CD4-positive, alpha-beta T cell (primary cell): ENCODE data around the gene PNKD. TPM values are rescaled to one million over a fixed set of nuclear protein-coding genes. Genes with fewer than 3 reads are reported as not detected.
A peak's percentile ranks its signal among the peaks of the same experiment; 100 is the strongest.

Source experiments
- ATAC-seq: fragments of 200-7000 bp; cut with Tn5 transposase; one replicate; pipeline ENCODE4 v1.10.0; 2022; ENCODE audit warnings: mild to moderate bottlenecking; ENCODE audit not compliant: poor library complexity
- CTCF ChIA-PET: fragments of 350-600 bp; sonication (Branson Sonifier 250); formaldehyde crosslinking; loops from one replicate; lab custom pipeline; 2021; ENCODE audit warnings: antibody characterized with exemption, inconsistent platforms; lab: Charles Lee
- POLR2A ChIA-PET: fragments of 350-600 bp; sonication (Branson Sonifier 250); formaldehyde crosslinking; loops from one replicate; lab custom pipeline; 2021; ENCODE audit warnings: antibody characterized with exemption, inconsistent platforms; lab: Charles Lee
- DNase-seq, 14 experiments: peaks; one replicate each; pipeline ENCODE4 v3.0.0-alpha.2; 2013 to 2020; ENCODE audit warnings: mixed read lengths in 2 of 14
- H3K27ac ChIP-seq, 2 donors: one replicate each; pipeline versions ENCODE4 v1.5.1 to v1.7.0; 2013; ENCODE audit warnings: low read length in 2 of 2, low read depth in 1 of 2, mild to moderate bottlenecking in 1 of 2
- H3K27me3 ChIP-seq, 2 experiments: 1 replicate in 1 of 2; 2 replicates in 1 of 2; pipeline versions ENCODE4 v1.6.1 to v1.7.0; 2013; ENCODE audit warnings: low read length in 2 of 2, control low read depth in 1 of 2, mild to moderate bottlenecking in 1 of 2, moderate library complexity in 1 of 2; ENCODE audit not compliant: insufficient read depth in 2 of 2, control insufficient read depth in 1 of 2
- H3K36me3 ChIP-seq: one replicate; pipeline ENCODE4 v1.6.1; 2013; ENCODE audit warnings: low read length, control low read depth; ENCODE audit not compliant: insufficient read depth
- H3K4me1 ChIP-seq: one replicate; pipeline ENCODE4 v1.6.1; 2013; ENCODE audit warnings: low read length, control low read depth; ENCODE audit not compliant: insufficient read depth
- H3K4me3 ChIP-seq: one replicate; pipeline ENCODE4 v1.5.1; 2013; ENCODE audit warnings: mild to moderate bottlenecking, low read length, moderate library complexity
- H3K9me3 ChIP-seq, 2 experiments: 1 replicate in 1 of 2; 2 replicates in 1 of 2; pipeline versions ENCODE4 v1.6.1 to v1.7.0; 2013; ENCODE audit warnings: low read length in 2 of 2, mild to moderate bottlenecking in 2 of 2, control low read depth in 1 of 2, moderate library complexity in 1 of 2; ENCODE audit not compliant: control insufficient read depth in 1 of 2, insufficient read depth in 1 of 2
- H3K27ac Mint-ChIP-seq: one replicate; pipeline ENCODE4 v1.8.0; 2020; ENCODE audit warnings: mixed read lengths
- H3K27me3 Mint-ChIP-seq: one replicate; pipeline ENCODE4 v1.8.0; 2021; ENCODE audit warnings: mixed read lengths
- H3K36me3 Mint-ChIP-seq: one replicate; pipeline ENCODE4 v1.8.0; 2021; ENCODE audit warnings: low read depth, mixed read lengths
- H3K4me1 Mint-ChIP-seq: one replicate; pipeline ENCODE4 v1.8.0; 2021; ENCODE audit warnings: low read depth, mixed read lengths
- H3K4me3 Mint-ChIP-seq: one replicate; pipeline ENCODE4 v1.8.0; 2020; ENCODE audit warnings: mild to moderate bottlenecking, mixed read lengths
- H3K9me3 Mint-ChIP-seq: one replicate; pipeline ENCODE4 v1.8.0; 2020; ENCODE audit warnings: mixed read lengths
- CTCF ChIP-seq: fragments of 200-600 bp; IDR thresholded peaks from one replicate; pipeline ENCODE4 v1.8.0; 2022; ENCODE audit warnings: antibody characterized with exemption, mild to moderate bottlenecking
- intact Hi-C, 2 experiments: fragments of 100-400 bp; cut with DNase I in 1 of 2; cut with micrococcal nuclease in 1 of 2; formaldehyde crosslinking; loops; one replicate each; pipeline versions ENCODE4 v1.15.1 to v1.9.0; 2023 to 2025; cut with DNase I, micrococcal nuclease
- polyA plus RNA-seq, 2 donors: library from polyadenylated mRNA; unstranded; fragments of 120-200 nt; gene quantifications; one replicate each; pipeline ENCODE4 v1.2.1, GENCODE V29; 2013
- total RNA-seq, 174 experiments: library from RNA in 2 of 174; stranded (reverse) in 2 of 174; gene quantifications; one replicate each; pipeline ENCODE4 v1.2.3 and lab custom pipeline; 2021 to 2026

PNKD gene
- total RNA-seq: 10 to 100 TPM in 1 of 2 experiments, 1 to 10 TPM in 1; 9.2 to 10.6 TPM
- polyA plus RNA-seq (2013, experiment 1 of 2): 36.0 TPM
- 35.5 TPM for polyA plus RNA-seq (2013, experiment 2 of 2)
- 2.2 to 27.3 (median 13.1) reads per million in 172 experiments for total RNA-seq (lab: John Stamatoyannopoulos, UW)

GRCh38 chr2:218269900-218270720 lies at the start of gene PNKD, which contains the start of gene AAMP:
PNKD (plus strand) TSS chr2:218270519; CDS start chr2:218270536, 17 bp downstream.
AAMP (minus strand) TSS chr2:218270137; CDS start chr2:218270086, 51 bp downstream.
- CTCF ChIA-PET: interaction anchor here (0.7 to 6.5 kb wide), 16 partner anchors 11 to 441 kb away, joined by 3 to 68 read pairs (median 4); partner anchors contain the start of genes CATIP, TMBIM1, TTLL4 and USP37
- Histone ChIP-seq H3K4me1 (peaks cover 65% of the 10 kb centered on the region), H3K27ac (peak within 1 kb of the TSS; percentile 69 to 80), H3K9me3 (no peaks in the 10 kb centered on the region), H3K36me3 (peaks cover 48% of the 10 kb centered on the region), H3K4me3 (peak within 1 kb of the TSS; percentile 93), H3K27me3 (no peaks in the 10 kb centered on the region)
- no peaks in the 10 kb centered on the region for H3K27me3 Mint-ChIP-seq
- peak; percentile 90 for ATAC-seq
- peak within 1 kb of the TSS; percentile 78 for H3K27ac Mint-ChIP-seq
- H3K4me3 Mint-ChIP-seq: peak within 1 kb of the TSS; percentile 88
- no peaks in the 10 kb centered on the region for H3K9me3 Mint-ChIP-seq
- intact Hi-C loops: loop anchor here (1.0 to 5.0 kb wide), 5 partner anchors 53 to 387 kb away; partner anchors contain the start of genes ARPC2 (in 2 of the 2), CNOT9 (in 2 of the 2), USP37 (in 2 of the 2) and BCS1L (in 1 of the 2)
- H3K4me1 Mint-ChIP-seq: peaks cover 54% of the 10 kb centered on the region
- POLR2A ChIA-PET: interaction anchor here (0.8 to 8.0 kb wide), 26 partner anchors 9 to 1118 kb away, joined by 3 to 221 read pairs (median 6); partner anchors contain the start of genes ARPC2, BCS1L, CATIP and CTDSP1
- TF ChIP-seq CTCF: peak; percentile 22
- peak; percentile 100 for DNase-seq
- H3K36me3 Mint-ChIP-seq: peaks cover 60% of the 10 kb centered on the region

GRCh38 chr2:218221000-218221399 lies 49.3 kb upstream of the PNKD start:
- Histone ChIP-seq H3K27me3 (no peaks in the 10 kb centered on the region), H3K36me3 (peaks cover 52% of the 10 kb centered on the region), H3K4me3 (peak overlapping the region; percentile 80), H3K27ac (peak overlapping the region; percentile 6 to 25), H3K4me1 (peaks cover 76% of the 10 kb centered on the region), H3K9me3 (no peaks in the 10 kb centered on the region)
- ChIA-PET POLR2A (interaction anchor here (0.8 to 6.8 kb wide), 7 partner anchors 7 to 666 kb away, joined by 3 to 64 read pairs (median 5); partner anchors contain the start of genes CTDSP1 and PNKD), CTCF (interaction anchor here (1.8 to 2.0 kb wide), 2 partner anchors 9 to 37 kb away, joined by 5 to 6 read pairs; no protein-coding TSS in a partner anchor)
- peaks cover 87% of the 10 kb centered on the region for H3K36me3 Mint-ChIP-seq
- H3K9me3 Mint-ChIP-seq: no peaks in the 10 kb centered on the region
- no peak for TF ChIP-seq CTCF
- peaks cover 85% of the 10 kb centered on the region for H3K4me1 Mint-ChIP-seq
- H3K27me3 Mint-ChIP-seq: no peaks in the 10 kb centered on the region
- peak overlapping the region; percentile 96 for H3K27ac Mint-ChIP-seq
- DNase-seq (peak in 4 of 14 experiments; percentile 21 to 44 (median 37)), ATAC-seq (no peak)
- peak overlapping the region; percentile 95 for H3K4me3 Mint-ChIP-seq
- intact Hi-C loops: loop anchor here in 1 of 2 experiments (5.0 kb wide), 2 partner anchors 34 to 176 kb away; partner anchors contain the start of gene CTDSP1

GRCh38 chr2:218223046-218223445 lies 47.3 kb upstream of the PNKD start:
- Mint-ChIP-seq H3K4me1 (peaks cover 91% of the 10 kb centered on the region), H3K36me3 (peaks cover 93% of the 10 kb centered on the region), H3K27ac (peak overlapping the region; percentile 96), H3K27me3 (no peaks in the 10 kb centered on the region), H3K4me3 (peak overlapping the region; percentile 67), H3K9me3 (no peaks in the 10 kb centered on the region)
- Histone ChIP-seq H3K27ac (peak overlapping the region; percentile 12 to 45), H3K36me3 (peaks cover 65% of the 10 kb centered on the region), H3K4me1 (peaks cover 86% of the 10 kb centered on the region), H3K4me3 (peak overlapping the region; percentile 4), H3K9me3 (no peaks in the 10 kb centered on the region), H3K27me3 (no peaks in the 10 kb centered on the region)
- ATAC-seq (peak; percentile 50), DNase-seq (peak in 6 of 14 experiments; percentile 11 to 50 (median 37))
- no peak for TF ChIP-seq CTCF
- intact Hi-C loops: loop anchor here in 1 of 2 experiments (5.0 kb wide), 2 partner anchors 36 to 174 kb away; partner anchors contain the start of gene CTDSP1
- CTCF ChIA-PET: no interaction called here
- POLR2A ChIA-PET: interaction anchor here (1.0 to 1.5 kb wide), 3 partner anchors 8 to 63 kb away, joined by 3 to 4 read pairs (median 4); no protein-coding TSS in a partner anchor
